Bronchial epithelial cell (primary cell): ENCODE data around the gene SCN1A. TPM values are rescaled to one million over a fixed set of nuclear protein-coding genes. Genes with fewer than 3 reads are reported as not detected.

ENCODE experiments used
- DNase-seq: peaks from one replicate; pipeline ENCODE4 v3.0.0-alpha.2; 2010; ENCODE audit warnings: low read depth
- FAIRE-seq: peaks from 2 replicates; lab custom pipeline; 2011; peaks lifted over from hg19 to GRCh38; lab: Jason Lieb, UNC
- H3K27me3 ChIP-seq: 2 replicates; pipeline ENCODE4 v1.5.1; 2011; ENCODE audit warnings: low read length; ENCODE audit not compliant: control insufficient read depth, insufficient read depth
- H3K36me3 ChIP-seq: 2 replicates; pipeline ENCODE4 v1.5.1; 2011; ENCODE audit warnings: low read length; ENCODE audit not compliant: control insufficient read depth, insufficient read depth
- H3K4me3 ChIP-seq: 2 replicates; pipeline ENCODE4 v1.5.1; 2011; ENCODE audit warnings: mild to moderate bottlenecking, low read depth, low read length, control low read depth
- CTCF ChIP-seq: IDR thresholded peaks from 2 replicates; pipeline ENCODE4 v1.5.1; 2011; ENCODE audit warnings: mild to moderate bottlenecking, moderate library complexity, low read length, control low read depth, inconsistent platforms; ENCODE audit not compliant: insufficient read depth, severe bottlenecking
- total RNA-seq: library from RNA; depleted of rRNA; stranded (reverse); fragments of >200 nt; gene quantifications from 2 replicates; pipeline ENCODE4 v1.2.1, GENCODE V29; 2014

Gene SCN1A
- total RNA-seq, 1 donor from 2014 or later: not detected

DNA sequence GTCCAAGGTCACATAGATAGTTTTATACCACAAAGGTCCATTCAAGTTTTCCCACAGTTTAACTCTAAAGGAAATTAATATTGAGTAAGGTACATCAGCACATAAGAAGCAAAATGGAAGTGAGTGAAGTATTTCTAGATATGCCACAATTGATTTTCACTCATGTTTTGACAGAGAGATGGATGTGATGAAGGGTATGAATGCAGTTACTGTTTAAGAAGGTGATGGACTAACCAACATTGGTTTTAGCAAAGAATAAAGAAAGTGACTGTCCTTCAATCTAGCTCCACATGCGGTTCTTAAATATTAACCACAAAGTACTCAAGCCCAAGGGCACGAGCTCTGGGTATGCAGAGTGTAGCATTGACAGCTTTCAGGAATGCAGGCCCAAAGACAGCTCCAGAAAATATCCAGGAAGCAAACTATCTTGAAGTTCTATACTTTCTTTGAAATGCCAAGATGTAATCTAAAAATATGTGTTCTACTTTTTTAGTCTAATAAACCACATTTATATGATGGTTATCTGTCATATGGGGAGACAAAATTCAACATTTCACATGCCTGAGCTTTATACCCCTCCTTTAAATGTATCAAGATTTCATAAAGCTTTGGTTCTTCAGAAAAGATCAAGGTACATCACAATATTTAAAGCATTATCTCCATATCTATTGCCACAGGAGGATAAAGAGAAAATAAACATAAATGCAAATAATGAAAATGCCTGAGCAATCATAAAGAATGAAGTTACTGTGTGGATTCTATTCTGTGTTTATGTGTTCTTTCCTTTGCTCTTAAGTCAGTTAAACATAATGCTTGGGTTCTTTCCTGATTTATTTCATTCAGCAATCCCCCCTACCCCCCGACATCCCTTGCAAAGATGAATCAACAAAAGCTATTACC, 6.7 kb upstream of the SCN1A start:
- Histone ChIP-seq H3K27me3 (peaks cover 10% of the 10 kb centered on the region), H3K36me3 (no peaks in the 10 kb centered on the region), H3K4me3 (no peak overlapping the region)
- no peak for TF ChIP-seq CTCF
- no peak for DNase-seq
- FAIRE-seq: no peak

GRCh38 chr2:166133653-166134052, 5.8 kb upstream of the SCN1A start:
- H3K27me3 ChIP-seq: peaks cover 10% of the 10 kb centered on the region
- no peak overlapping the region for H3K4me3 ChIP-seq
- H3K36me3 ChIP-seq: no peaks in the 10 kb centered on the region
- no peak for TF ChIP-seq CTCF
- no peak for DNase-seq
- no peak for FAIRE-seq

GRCh38 chr2:166128156-166128505, 311 bp upstream of the SCN1A start:
- Histone ChIP-seq H3K27me3 (peaks cover 10% of the 10 kb centered on the region), H3K36me3 (no peaks in the 10 kb centered on the region), H3K4me3 (no peak overlapping the region)
- FAIRE-seq: no peak
- no peak for TF ChIP-seq CTCF
- no peak for DNase-seq

GRCh38 chr2:166126007-166126639, 1.7 kb downstream of the SCN1A start:
- Histone ChIP-seq H3K4me3 (no peak overlapping the region), H3K36me3 (no peaks in the 10 kb centered on the region), H3K27me3 (peaks cover 7% of the 10 kb centered on the region)
- DNase-seq (no peak), FAIRE-seq (no peak)
- TF ChIP-seq CTCF: no peak

DNA sequence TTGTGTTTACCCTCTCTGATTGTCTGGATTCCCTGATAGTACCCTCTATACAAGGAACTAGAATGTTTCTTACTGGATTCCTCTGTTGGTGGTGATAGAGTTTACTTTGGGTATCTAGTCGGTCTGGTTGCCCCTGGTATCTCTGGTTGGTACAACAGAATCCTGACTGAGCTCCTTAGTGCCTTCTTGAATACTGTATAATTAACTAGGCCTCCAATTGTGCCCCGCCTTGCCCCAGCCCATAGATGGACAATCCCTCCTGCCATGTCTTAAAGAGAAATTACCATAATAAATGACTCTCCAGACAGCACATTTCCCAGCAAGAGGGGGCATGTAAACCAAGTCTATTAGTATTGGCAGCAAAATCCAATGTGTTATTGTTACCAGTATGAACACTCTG, 2.3 kb downstream of the SCN1A start:
- Histone ChIP-seq H3K27me3 (peaks cover 6% of the 10 kb centered on the region), H3K36me3 (no peaks in the 10 kb centered on the region), H3K4me3 (no peak overlapping the region)
- DNase-seq (no peak), FAIRE-seq (no peak)
- no peak for TF ChIP-seq CTCF
